MCF 10A (cell line): ENCODE results near the gene CCDC12. TPM values are rescaled to one million over a fixed set of nuclear protein-coding genes. Genes with fewer than 3 reads are reported as not detected.

Experiments
- BruUV-seq: library from RNA; stranded (reverse); fragments of 400-500 nt; replicated peaks from 2 replicates; lab custom pipeline; 2021; lab: Mats Ljungman, UMichigan
- CTCF ChIA-PET: fragments of 300-600 bp; sonication (Branson Sonifier 250); formaldehyde crosslinking; extraction: SDS; loops from one replicate; lab custom pipeline; 2021; ENCODE audit warnings: antibody characterized with exemption, inconsistent platforms; lab: Yijun Ruan, JAX
- POLR2A ChIA-PET: fragments of 300-600, 350-650 bp; sonication (Branson Sonifier 250); formaldehyde crosslinking; extraction: SDS; loops from one replicate; lab custom pipeline; 2020; ENCODE audit warnings: antibody characterized with exemption, inconsistent platforms; lab: Yijun Ruan, JAX
- DNase-seq: peaks from one replicate; pipeline ENCODE4 v3.0.0-alpha.2; 2018; ENCODE audit not compliant: unreplicated experiment
- H3K27ac Mint-ChIP-seq: one replicate; pipeline ENCODE4 v1.8.0; 2022; ENCODE audit warnings: mild to moderate bottlenecking, low read depth, mixed read lengths; ENCODE audit not compliant: unreplicated experiment
- H3K27me3 Mint-ChIP-seq: one replicate; pipeline ENCODE4 v1.8.0; 2022; ENCODE audit warnings: mixed read lengths; ENCODE audit not compliant: insufficient read depth, unreplicated experiment
- H3K36me3 Mint-ChIP-seq: one replicate; pipeline ENCODE4 v1.8.0; 2022; ENCODE audit warnings: mild to moderate bottlenecking, moderate library complexity, mixed read lengths; ENCODE audit not compliant: insufficient read depth, unreplicated experiment
- H3K4me1 Mint-ChIP-seq: one replicate; pipeline ENCODE4 v1.8.0; 2022; ENCODE audit warnings: mixed read lengths; ENCODE audit not compliant: insufficient read depth, unreplicated experiment
- H3K4me3 Mint-ChIP-seq: one replicate; pipeline ENCODE4 v1.8.0; 2022; ENCODE audit warnings: mild to moderate bottlenecking, moderate library complexity, mixed read lengths; ENCODE audit not compliant: unreplicated experiment
- H3K9me3 Mint-ChIP-seq: one replicate; pipeline ENCODE4 v1.8.0; 2022; ENCODE audit warnings: mixed read lengths; ENCODE audit not compliant: unreplicated experiment
- intact Hi-C: fragments of 100-400 bp; cut with micrococcal nuclease; formaldehyde crosslinking; loops from 2 replicates; pipeline ENCODE4 v1.14.1; 2022
- total RNA-seq: library from RNA; stranded (reverse); gene quantifications from 2 replicates; pipeline ENCODE4 v1.2.3, GENCODE V29; 2022
- TF ChIP-seq, protein P1 (sequence below): fragments of 200-600 bp; IDR thresholded peaks from one replicate; pipeline ENCODE4 v1.8.0; 2022; ENCODE audit warnings: antibody characterized with exemption, mild to moderate bottlenecking; ENCODE audit not compliant: unreplicated experiment

CCDC12 gene
- total RNA-seq, 1 experiment from 2014 or later, result 45.9 TPM

DNA sequence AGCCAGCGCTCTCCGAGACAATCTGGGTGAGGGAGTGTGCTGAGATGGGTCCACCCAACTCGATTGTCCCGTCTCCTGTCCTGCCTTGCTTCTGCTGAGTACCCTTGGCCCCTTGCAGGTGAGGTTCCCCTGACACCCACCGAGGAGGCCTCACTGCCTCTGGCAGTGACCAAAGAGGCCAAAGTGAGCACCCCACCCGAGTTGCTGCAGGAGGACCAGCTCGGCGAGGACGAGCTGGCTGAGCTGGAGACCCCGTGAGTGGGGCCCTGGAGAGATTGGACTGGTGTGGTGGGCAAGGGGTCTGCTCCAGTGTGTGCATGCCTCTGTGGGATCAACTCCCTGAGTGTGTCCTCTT is 26.5 kb upstream of the CCDC12 start:
- ChIA-PET CTCF (no interaction called here), POLR2A (interaction anchor here (0.6 kb wide), 1 partner anchor 18 kb away, joined by 3 read pairs; no protein-coding TSS in a partner anchor)
- no peaks in the 10 kb centered on the region for H3K27me3 Mint-ChIP-seq
- H3K36me3 Mint-ChIP-seq, result peaks cover 13% of the 10 kb centered on the region
- H3K4me3 Mint-ChIP-seq, result no peak overlapping the region
- TF ChIP-seq, protein P1, sequence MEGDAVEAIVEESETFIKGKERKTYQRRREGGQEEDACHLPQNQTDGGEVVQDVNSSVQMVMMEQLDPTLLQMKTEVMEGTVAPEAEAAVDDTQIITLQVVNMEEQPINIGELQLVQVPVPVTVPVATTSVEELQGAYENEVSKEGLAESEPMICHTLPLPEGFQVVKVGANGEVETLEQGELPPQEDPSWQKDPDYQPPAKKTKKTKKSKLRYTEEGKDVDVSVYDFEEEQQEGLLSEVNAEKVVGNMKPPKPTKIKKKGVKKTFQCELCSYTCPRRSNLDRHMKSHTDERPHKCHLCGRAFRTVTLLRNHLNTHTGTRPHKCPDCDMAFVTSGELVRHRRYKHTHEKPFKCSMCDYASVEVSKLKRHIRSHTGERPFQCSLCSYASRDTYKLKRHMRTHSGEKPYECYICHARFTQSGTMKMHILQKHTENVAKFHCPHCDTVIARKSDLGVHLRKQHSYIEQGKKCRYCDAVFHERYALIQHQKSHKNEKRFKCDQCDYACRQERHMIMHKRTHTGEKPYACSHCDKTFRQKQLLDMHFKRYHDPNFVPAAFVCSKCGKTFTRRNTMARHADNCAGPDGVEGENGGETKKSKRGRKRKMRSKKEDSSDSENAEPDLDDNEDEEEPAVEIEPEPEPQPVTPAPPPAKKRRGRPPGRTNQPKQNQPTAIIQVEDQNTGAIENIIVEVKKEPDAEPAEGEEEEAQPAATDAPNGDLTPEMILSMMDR, result no peak
- no peaks in the 10 kb centered on the region for H3K9me3 Mint-ChIP-seq
- no TSS peak for BruUV-seq
- intact Hi-C loops, result no loop called here
- no peak for DNase-seq
- H3K27ac Mint-ChIP-seq, result no peak overlapping the region
- peaks cover 5% of the 10 kb centered on the region for H3K4me1 Mint-ChIP-seq

DNA sequence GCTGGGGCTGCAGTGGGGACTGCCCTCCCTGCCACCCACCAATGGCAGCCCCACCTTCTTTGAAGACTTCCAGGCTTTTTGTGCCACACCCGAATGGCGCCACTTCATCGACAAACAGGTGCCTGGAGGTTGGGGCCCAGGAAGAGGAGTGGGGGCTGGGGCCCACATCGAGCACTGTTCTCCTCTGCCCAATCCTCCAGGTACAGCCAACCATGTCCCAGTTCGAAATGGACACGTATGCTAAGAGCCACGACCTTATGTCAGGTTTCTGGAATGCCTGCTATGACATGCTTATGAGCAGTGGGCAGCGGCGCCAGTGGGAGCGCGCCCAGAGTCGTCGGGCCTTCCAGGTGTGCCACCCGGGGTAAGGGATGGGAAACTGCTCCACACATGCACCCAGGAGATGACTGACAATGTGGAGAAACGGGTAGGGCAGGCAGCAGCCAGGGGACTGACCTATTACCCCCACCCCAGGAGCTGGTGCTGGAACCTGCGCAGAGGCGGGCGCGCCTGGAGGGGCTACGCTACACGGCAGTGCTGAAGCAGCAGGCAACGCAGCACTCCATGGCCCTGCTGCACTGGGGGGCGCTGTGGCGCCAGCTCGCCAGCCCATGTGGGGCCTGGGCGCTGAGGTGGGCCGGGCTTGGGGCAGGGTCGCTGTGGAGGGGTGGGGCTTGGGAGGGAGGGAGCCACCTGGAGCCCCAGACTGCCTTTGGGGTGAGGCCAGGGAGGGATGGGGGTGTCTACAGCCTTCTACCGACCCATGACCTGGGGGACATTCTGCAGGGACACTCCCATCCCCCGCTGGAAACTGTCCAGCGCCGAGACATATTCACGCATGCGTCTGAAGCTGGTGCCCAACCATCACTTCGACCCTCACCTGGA is 25.9 kb upstream of the CCDC12 start:
- BruUV-seq, result no TSS peak
- Mint-ChIP-seq H3K27me3 (no peaks in the 10 kb centered on the region), H3K4me1 (peaks cover 5% of the 10 kb centered on the region), H3K27ac (no peak overlapping the region), H3K9me3 (no peaks in the 10 kb centered on the region), H3K4me3 (no peak overlapping the region), H3K36me3 (peaks cover 13% of the 10 kb centered on the region)
- no peak for DNase-seq
- CTCF ChIA-PET, result no interaction called here
- TF ChIP-seq, protein P1, result no peak
- intact Hi-C loops, result no loop called here
- POLR2A ChIA-PET, result no interaction called here

DNA sequence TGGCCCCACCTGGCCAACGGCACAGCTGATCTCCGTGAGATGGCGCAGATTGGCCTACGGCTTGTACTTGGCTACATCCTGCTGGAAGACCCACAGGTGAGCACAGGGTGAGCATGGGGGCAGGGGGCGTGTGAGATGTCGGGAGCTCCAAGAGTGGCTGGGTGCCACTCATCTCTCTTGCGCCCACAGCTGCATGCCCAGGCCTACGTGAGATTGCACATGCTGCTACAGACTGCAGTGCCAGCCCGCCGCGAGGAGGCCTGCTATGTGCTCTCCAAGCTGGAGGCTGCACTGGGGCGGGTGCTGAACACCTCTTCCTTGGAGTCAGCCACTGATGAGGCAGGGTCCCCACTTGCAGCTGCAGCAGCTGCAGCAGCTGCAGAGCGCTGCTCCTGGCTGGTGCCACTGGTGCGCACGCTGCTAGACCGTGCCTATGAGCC is 25.2 kb upstream of the CCDC12 start:
- Mint-ChIP-seq H3K27me3 (no peaks in the 10 kb centered on the region), H3K9me3 (no peaks in the 10 kb centered on the region), H3K36me3 (peaks cover 19% of the 10 kb centered on the region), H3K27ac (no peak overlapping the region), H3K4me3 (no peak overlapping the region), H3K4me1 (peaks cover 5% of the 10 kb centered on the region)
- ChIA-PET CTCF (no interaction called here), POLR2A (no interaction called here)
- TF ChIP-seq, protein P1, result no peak
- DNase-seq, result no peak
- BruUV-seq, result no TSS peak
- intact Hi-C loops, result no loop called here

DNA sequence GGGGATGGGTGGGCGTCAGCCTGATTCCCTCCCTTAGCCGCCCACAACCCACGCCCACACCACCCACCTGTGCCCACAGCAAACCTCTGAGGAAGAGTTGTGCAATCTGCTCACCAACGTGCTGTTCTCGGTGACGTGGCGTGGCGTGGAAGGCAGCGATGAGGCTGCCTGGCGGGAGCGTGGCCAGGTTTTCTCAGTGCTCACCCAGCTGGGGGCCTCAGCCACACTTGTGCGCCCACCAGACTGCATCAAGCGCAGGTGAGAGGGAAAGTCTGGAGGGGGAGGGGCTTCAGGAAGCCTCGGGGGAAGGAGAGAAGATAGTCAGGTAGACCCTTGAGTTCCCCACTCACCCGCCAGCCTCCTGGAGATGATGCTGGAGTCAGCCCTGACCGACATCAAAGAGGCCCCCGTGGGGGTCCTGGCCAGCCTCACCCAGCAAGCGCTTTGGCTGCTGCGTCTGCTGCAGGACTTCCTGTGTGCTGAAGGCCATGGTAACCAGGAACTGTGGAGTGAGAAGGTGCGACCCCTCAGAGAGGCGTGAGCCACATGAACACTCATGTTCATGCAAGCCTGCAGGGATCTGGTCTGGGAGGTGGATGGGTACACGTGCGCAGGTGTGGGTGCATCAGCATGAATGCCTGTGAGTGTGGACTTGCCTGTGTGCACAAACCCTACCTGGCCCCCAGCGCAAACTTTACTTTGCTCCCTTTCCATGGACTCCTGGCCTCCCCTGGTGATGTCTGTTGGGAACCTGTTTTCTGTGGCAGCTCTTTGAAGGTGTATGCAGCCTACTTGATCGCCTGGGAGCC is 24.6 kb upstream of the CCDC12 start:
- DNase-seq, result no peak
- H3K4me3 Mint-ChIP-seq, result no peak overlapping the region
- TF ChIP-seq, protein P1, result no peak
- POLR2A ChIA-PET, result no interaction called here
- BruUV-seq, result no TSS peak
- H3K27ac Mint-ChIP-seq, result no peak overlapping the region
- peaks cover 5% of the 10 kb centered on the region for H3K4me1 Mint-ChIP-seq
- intact Hi-C loops, result no loop called here
- peaks cover 18% of the 10 kb centered on the region for H3K36me3 Mint-ChIP-seq
- no peaks in the 10 kb centered on the region for H3K27me3 Mint-ChIP-seq
- H3K9me3 Mint-ChIP-seq, result no peaks in the 10 kb centered on the region
- CTCF ChIA-PET, result no interaction called here
